ENCODE data around the gene COG3.

DNA sequence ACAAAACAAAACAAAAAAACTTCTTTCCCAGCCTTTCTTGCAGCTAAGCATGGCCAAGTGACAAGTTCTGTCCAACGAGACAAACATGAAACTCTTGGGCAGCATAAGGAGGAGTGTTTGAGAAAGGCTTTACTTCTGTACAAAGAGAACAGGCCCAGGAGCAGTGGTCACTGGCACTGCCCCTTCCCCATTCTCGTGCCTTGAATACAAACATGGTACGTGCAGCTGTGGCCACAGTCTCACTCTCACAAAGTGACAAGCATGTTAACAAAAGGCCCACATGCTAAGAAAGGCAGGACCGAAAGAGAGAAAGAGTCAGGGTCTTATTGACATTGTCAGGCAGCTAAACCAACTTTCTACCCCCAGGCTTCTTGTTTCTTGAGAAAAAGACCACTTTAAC lies 26.8 kb upstream of the COG3 start:
- TF ChIP-seq, protein P1, sequence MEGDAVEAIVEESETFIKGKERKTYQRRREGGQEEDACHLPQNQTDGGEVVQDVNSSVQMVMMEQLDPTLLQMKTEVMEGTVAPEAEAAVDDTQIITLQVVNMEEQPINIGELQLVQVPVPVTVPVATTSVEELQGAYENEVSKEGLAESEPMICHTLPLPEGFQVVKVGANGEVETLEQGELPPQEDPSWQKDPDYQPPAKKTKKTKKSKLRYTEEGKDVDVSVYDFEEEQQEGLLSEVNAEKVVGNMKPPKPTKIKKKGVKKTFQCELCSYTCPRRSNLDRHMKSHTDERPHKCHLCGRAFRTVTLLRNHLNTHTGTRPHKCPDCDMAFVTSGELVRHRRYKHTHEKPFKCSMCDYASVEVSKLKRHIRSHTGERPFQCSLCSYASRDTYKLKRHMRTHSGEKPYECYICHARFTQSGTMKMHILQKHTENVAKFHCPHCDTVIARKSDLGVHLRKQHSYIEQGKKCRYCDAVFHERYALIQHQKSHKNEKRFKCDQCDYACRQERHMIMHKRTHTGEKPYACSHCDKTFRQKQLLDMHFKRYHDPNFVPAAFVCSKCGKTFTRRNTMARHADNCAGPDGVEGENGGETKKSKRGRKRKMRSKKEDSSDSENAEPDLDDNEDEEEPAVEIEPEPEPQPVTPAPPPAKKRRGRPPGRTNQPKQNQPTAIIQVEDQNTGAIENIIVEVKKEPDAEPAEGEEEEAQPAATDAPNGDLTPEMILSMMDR (IDR thresholded peaks at IDR 0.05; ENCODE audit: insufficient read depth, low read length), result no peak
- TF ChIP-seq, protein P2, sequence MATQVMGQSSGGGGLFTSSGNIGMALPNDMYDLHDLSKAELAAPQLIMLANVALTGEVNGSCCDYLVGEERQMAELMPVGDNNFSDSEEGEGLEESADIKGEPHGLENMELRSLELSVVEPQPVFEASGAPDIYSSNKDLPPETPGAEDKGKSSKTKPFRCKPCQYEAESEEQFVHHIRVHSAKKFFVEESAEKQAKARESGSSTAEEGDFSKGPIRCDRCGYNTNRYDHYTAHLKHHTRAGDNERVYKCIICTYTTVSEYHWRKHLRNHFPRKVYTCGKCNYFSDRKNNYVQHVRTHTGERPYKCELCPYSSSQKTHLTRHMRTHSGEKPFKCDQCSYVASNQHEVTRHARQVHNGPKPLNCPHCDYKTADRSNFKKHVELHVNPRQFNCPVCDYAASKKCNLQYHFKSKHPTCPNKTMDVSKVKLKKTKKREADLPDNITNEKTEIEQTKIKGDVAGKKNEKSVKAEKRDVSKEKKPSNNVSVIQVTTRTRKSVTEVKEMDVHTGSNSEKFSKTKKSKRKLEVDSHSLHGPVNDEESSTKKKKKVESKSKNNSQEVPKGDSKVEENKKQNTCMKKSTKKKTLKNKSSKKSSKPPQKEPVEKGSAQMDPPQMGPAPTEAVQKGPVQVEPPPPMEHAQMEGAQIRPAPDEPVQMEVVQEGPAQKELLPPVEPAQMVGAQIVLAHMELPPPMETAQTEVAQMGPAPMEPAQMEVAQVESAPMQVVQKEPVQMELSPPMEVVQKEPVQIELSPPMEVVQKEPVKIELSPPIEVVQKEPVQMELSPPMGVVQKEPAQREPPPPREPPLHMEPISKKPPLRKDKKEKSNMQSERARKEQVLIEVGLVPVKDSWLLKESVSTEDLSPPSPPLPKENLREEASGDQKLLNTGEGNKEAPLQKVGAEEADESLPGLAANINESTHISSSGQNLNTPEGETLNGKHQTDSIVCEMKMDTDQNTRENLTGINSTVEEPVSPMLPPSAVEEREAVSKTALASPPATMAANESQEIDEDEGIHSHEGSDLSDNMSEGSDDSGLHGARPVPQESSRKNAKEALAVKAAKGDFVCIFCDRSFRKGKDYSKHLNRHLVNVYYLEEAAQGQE (IDR thresholded peaks at IDR 0.05; ENCODE audit: insufficient replicate concordance, low read depth), result no peak
- TF ChIP-seq POLR2AphosphoS5 (IDR thresholded peaks at IDR 0.05; ENCODE audit: low read depth), result no peak
- TF ChIP-seq GABPA (IDR thresholded peaks at IDR 0.05; ENCODE audit: low read depth), result no peak

Measured in HL-60 (cell line).